H9 (cell line): ENCODE results near the gene GATD1. TPM values are rescaled to one million over a fixed set of nuclear protein-coding genes. Genes with fewer than 3 reads are reported as not detected.

Source experiments
- DNase-seq: peaks from one replicate; pipeline ENCODE4 v3.0.0-alpha.2; 2017
- H2AFZ ChIP-seq: one replicate; pipeline ENCODE4 v1.6.1; 2013; ENCODE audit warnings: mild to moderate bottlenecking, low read length, control low read depth, moderate library complexity
- H2AK5ac ChIP-seq: 2 replicates; pipeline ENCODE4 v1.6.1; 2013; ENCODE audit warnings: low read length, control low read depth, mixed read lengths; ENCODE audit not compliant: insufficient read length
- H2BK120ac ChIP-seq: one replicate; pipeline ENCODE4 v1.6.1; 2013; ENCODE audit warnings: low read depth, mild to moderate bottlenecking, low read length, control low read depth, inconsistent platforms; ENCODE audit not compliant: poor library complexity, severe bottlenecking
- H2BK12ac ChIP-seq: 2 replicates; pipeline ENCODE4 v1.6.1; 2013; ENCODE audit warnings: low read length, control low read depth, mixed read lengths, low read depth; ENCODE audit not compliant: insufficient read length
- H2BK15ac ChIP-seq: 2 replicates; pipeline ENCODE4 v1.6.1; 2013; ENCODE audit warnings: low read depth, low read length, control low read depth
- H2BK20ac ChIP-seq: one replicate; pipeline ENCODE4 v1.6.1; 2013; ENCODE audit warnings: low read depth, mild to moderate bottlenecking, low read length, control low read depth, inconsistent platforms; ENCODE audit not compliant: poor library complexity, severe bottlenecking
- H2BK5ac ChIP-seq: 2 replicates; pipeline ENCODE4 v1.6.1; 2013; ENCODE audit warnings: low read length, control low read depth, mixed read lengths; ENCODE audit not compliant: insufficient read length
- H3K14ac ChIP-seq: 2 replicates; pipeline ENCODE4 v1.6.1; 2013; ENCODE audit warnings: low read length, control low read depth; ENCODE audit not compliant: insufficient read depth
- H3K18ac ChIP-seq: 2 replicates; pipeline ENCODE4 v1.6.1; 2013; ENCODE audit warnings: low read depth, mild to moderate bottlenecking, mixed read lengths, low read length, control low read depth; ENCODE audit not compliant: insufficient read length
- H3K23ac ChIP-seq: 2 replicates; pipeline ENCODE4 v1.6.1; 2013; ENCODE audit warnings: low read length, control low read depth, mixed read lengths, low read depth; ENCODE audit not compliant: insufficient read length
- H3K23me2 ChIP-seq: 2 replicates; pipeline ENCODE4 v1.6.1; 2013; ENCODE audit warnings: low read depth, mild to moderate bottlenecking, mixed read lengths, low read length, control low read depth; ENCODE audit not compliant: insufficient read length, poor library complexity, severe bottlenecking
- H3K27ac ChIP-seq: 2 replicates; pipeline ENCODE4 v1.5.1; 2013; ENCODE audit warnings: low read length, control low read depth, mixed read lengths, low read depth; ENCODE audit not compliant: insufficient read length
- H3K27me3 ChIP-seq: 2 replicates; pipeline ENCODE4 v1.6.1; 2013; ENCODE audit warnings: low read length, control low read depth, inconsistent platforms; ENCODE audit not compliant: insufficient read depth
- H3K4ac ChIP-seq: 2 replicates; pipeline ENCODE4 v1.6.1; 2013; ENCODE audit warnings: low read depth, mild to moderate bottlenecking, control low read depth, inconsistent platforms, low read length, moderate library complexity
- H3K4me1 ChIP-seq: 2 replicates; pipeline ENCODE4 v1.6.1; 2013; ENCODE audit warnings: low read length, control low read depth, inconsistent platforms; ENCODE audit not compliant: insufficient read depth
- H3K4me2 ChIP-seq: 2 replicates; pipeline ENCODE4 v1.6.1; 2013; ENCODE audit warnings: low read length, control low read depth, mixed read lengths; ENCODE audit not compliant: insufficient read length, insufficient read depth
- H3K56ac ChIP-seq: 2 replicates; pipeline ENCODE4 v1.6.1; 2013; ENCODE audit warnings: low read depth, mild to moderate bottlenecking, mixed read lengths, low read length, control low read depth; ENCODE audit not compliant: insufficient read length
- H3K79me1 ChIP-seq: 2 replicates; pipeline ENCODE4 v1.6.1; 2013; ENCODE audit warnings: low read depth, mild to moderate bottlenecking, moderate library complexity, low read length, control low read depth, inconsistent platforms; ENCODE audit not compliant: insufficient read depth, poor library complexity, severe bottlenecking
- H3K79me2 ChIP-seq: 2 replicates; pipeline ENCODE4 v1.6.1; 2013; ENCODE audit warnings: low read length, control low read depth, inconsistent platforms; ENCODE audit not compliant: insufficient read depth
- H3K9ac ChIP-seq: 2 replicates; pipeline ENCODE4 v1.6.1; 2013; ENCODE audit warnings: low read length, control low read depth, mixed read lengths; ENCODE audit not compliant: insufficient read length; ENCODE audit errors: extremely low read depth
- H3K9me3 ChIP-seq: one replicate; pipeline ENCODE4 v1.6.1; 2013; ENCODE audit warnings: low read depth, low read length, inconsistent platforms; ENCODE audit not compliant: control insufficient read depth
- H3T11ph ChIP-seq: one replicate; pipeline ENCODE4 v1.6.1; 2013; ENCODE audit warnings: mild to moderate bottlenecking, low read length, control low read depth, inconsistent platforms
- H4K20me1 ChIP-seq: one replicate; pipeline ENCODE4 v1.6.1; 2013; ENCODE audit not compliant: control insufficient read depth, insufficient read length, insufficient read depth
- H4K5ac ChIP-seq: 2 replicates; pipeline ENCODE4 v1.6.1; 2013; ENCODE audit warnings: low read depth, mild to moderate bottlenecking, mixed read lengths, low read length, control low read depth; ENCODE audit not compliant: insufficient read length
- H4K8ac ChIP-seq: replicated peaks from 2 replicates; pipeline ENCODE4 v1.6.1; 2013; ENCODE audit warnings: low read length, control low read depth, mixed read lengths, low read depth; ENCODE audit not compliant: insufficient read length
- H4K91ac ChIP-seq: 2 replicates; pipeline ENCODE4 v1.6.1; 2013; ENCODE audit warnings: low read depth, mild to moderate bottlenecking, moderate library complexity, mixed read lengths, low read length, control low read depth; ENCODE audit not compliant: insufficient read length
- H3K27ac Mint-ChIP-seq, 3 experiments: 2 replicates in 2 of 3; 3 replicates in 1 of 3; pipeline ENCODE4 v1.8.0; 2020 to 2021; ENCODE audit warnings: mixed read lengths in 3 of 3, mild to moderate bottlenecking in 1 of 3, moderate library complexity in 1 of 3
- H3K27me3 Mint-ChIP-seq: 2 replicates; pipeline ENCODE4 v1.8.0; 2021; ENCODE audit warnings: low read depth, mild to moderate bottlenecking, moderate library complexity, mixed read lengths
- H3K36me3 Mint-ChIP-seq, 3 experiments: 2 replicates in 2 of 3; 3 replicates in 1 of 3; pipeline ENCODE4 v1.8.0; 2020 to 2021; ENCODE audit warnings: low read depth in 3 of 3, mixed read lengths in 3 of 3; ENCODE audit not compliant: insufficient read depth in 1 of 3
- H3K4me1 Mint-ChIP-seq, 2 experiments: 2 replicates each; pipeline ENCODE4 v1.8.0; 2020; ENCODE audit warnings: mixed read lengths in 2 of 2
- H3K4me3 Mint-ChIP-seq, 2 experiments: 2 replicates in 1 of 2; 3 replicates in 1 of 2; pipeline ENCODE4 v1.8.0; 2020 to 2021; ENCODE audit warnings: mild to moderate bottlenecking in 2 of 2, mixed read lengths in 2 of 2, moderate library complexity in 1 of 2
- H3K9me3 Mint-ChIP-seq, 2 experiments: 2 replicates in 1 of 2; 3 replicates in 1 of 2; pipeline ENCODE4 v1.8.0; 2020; ENCODE audit warnings: mild to moderate bottlenecking in 2 of 2, mixed read lengths in 2 of 2, moderate library complexity in 1 of 2
- WGBS: extraction: QIAGEN DNeasy Blood & Tissue Kit; methylation state at CpG from one replicate; pipeline ENCODE4 v1.1.7; 2013; ENCODE audit warnings: missing lambda C conversion rate, low lambda C conversion rate, mixed read lengths; ENCODE audit not compliant: insufficient read length; ENCODE audit errors: extremely low coverage; 5-methylcytosine and 5-hydroxymethylcytosine counted together
- total RNA-seq: library from RNA; stranded (reverse); gene quantifications from 2 replicates; pipeline ENCODE4 v1.2.1, GENCODE V29; 2021
- TF ChIP-seq, protein P1 (sequence below): fragments of 200-600 bp; sonication (generic); conservative IDR thresholded peaks from 3 replicates; pipeline ENCODE4 v1.8.0; 2021; ENCODE audit warnings: antibody characterized with exemption, mild to moderate bottlenecking

Gene GATD1
- total RNA-seq, 1 experiment from 2014 or later: 60.0 TPM

DNA sequence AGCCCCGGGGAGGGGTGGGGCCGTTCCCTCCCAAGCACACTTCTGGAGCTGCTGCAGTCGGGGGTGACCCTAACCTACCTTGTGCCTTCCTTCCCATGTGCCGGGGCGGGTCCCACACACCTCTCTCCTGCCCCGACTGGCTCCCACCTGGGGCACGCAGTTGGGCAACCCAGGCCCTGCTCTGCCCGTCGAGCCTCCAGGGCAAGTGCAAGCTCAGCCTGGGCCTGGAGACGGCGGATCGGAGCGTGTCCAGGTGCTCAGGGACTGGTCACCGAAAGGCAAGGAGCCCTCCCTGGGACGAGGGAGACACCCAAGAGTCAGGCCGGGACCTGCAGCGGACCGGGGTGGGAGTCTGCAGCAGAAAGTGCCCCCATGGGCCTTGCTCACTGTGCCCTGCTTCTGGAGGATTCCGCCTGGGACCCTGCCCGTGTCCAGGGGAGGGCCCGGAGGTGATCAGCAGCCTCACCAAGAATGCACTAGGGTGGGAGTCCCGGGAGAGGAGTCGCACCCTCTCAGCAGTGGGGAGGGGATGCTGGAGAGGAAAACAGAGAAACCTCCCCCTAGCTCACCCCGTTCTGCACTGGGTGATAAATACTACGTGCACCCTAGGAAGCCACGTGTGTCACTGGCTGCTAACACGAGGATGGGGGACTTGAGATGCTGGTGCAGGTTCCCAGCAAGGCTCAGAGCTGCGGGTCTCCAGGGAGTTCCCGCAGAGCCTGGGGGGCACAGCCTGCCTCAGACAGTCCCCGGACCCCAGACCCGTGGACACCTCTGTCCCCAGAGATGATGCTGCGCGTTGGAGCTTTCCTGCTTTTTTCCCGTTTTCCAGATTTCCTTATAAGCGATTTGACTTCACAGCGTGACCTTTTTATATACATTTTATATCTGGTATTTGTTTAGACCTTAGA, 5.2 kb upstream of the GATD1 start:
- Histone ChIP-seq H3T11ph (no peak overlapping the region), H3K56ac (no peak overlapping the region), H2BK20ac (no peak overlapping the region), H3K23ac (no peak overlapping the region), H3K9me3 (no peaks in the 10 kb centered on the region), H3K9ac (no peak overlapping the region), H2AFZ (no peak overlapping the region), H2AK5ac (no peak overlapping the region), H3K18ac (no peak overlapping the region), H3K79me1 (peaks cover 4% of the 10 kb centered on the region), H4K8ac (no peak overlapping the region), H4K5ac (no peak overlapping the region), H3K4ac (no peak overlapping the region), H3K23me2 (peaks cover 10% of the 10 kb centered on the region), H3K79me2 (no peaks in the 10 kb centered on the region), H3K27ac (no peak overlapping the region), H2BK12ac (no peak overlapping the region), H3K4me2 (no peak overlapping the region), H2BK15ac (no peak overlapping the region), H3K27me3 (no peaks in the 10 kb centered on the region), H4K91ac (no peak overlapping the region), H2BK5ac (no peak overlapping the region), H2BK120ac (no peak overlapping the region), H4K20me1 (no peaks in the 10 kb centered on the region), H3K4me1 (peaks cover 2% of the 10 kb centered on the region; the same call in 1 of the 2 replicates), H3K14ac (no peak overlapping the region; the same call in 1 of the 2 replicates)
- TF ChIP-seq, protein P1, sequence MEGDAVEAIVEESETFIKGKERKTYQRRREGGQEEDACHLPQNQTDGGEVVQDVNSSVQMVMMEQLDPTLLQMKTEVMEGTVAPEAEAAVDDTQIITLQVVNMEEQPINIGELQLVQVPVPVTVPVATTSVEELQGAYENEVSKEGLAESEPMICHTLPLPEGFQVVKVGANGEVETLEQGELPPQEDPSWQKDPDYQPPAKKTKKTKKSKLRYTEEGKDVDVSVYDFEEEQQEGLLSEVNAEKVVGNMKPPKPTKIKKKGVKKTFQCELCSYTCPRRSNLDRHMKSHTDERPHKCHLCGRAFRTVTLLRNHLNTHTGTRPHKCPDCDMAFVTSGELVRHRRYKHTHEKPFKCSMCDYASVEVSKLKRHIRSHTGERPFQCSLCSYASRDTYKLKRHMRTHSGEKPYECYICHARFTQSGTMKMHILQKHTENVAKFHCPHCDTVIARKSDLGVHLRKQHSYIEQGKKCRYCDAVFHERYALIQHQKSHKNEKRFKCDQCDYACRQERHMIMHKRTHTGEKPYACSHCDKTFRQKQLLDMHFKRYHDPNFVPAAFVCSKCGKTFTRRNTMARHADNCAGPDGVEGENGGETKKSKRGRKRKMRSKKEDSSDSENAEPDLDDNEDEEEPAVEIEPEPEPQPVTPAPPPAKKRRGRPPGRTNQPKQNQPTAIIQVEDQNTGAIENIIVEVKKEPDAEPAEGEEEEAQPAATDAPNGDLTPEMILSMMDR: no peak
- Mint-ChIP-seq H3K27ac (no peak overlapping the region), H3K27me3 (peaks cover 10% of the 10 kb centered on the region), H3K9me3 (no peaks in the 10 kb centered on the region), H3K4me1 (peaks cover 22 to 34% of the 10 kb centered on the region in 2 experiments), H3K4me3 (peak overlapping the region; percentile 32 to 73; a peak in 1 of 5 replicates), H3K36me3 (peaks cover 4 to 21% (median 17%) of the 10 kb centered on the region in 3 experiments; a peak in 6 of 7 replicates)
- WGBS: no CpG with 5 or more reads among the region's 36 CpGs
- DNase-seq: no peak
